Fibroblast of mammary gland (primary cell): ENCODE measurements around the gene KCNQ1OT1.

ENCODE experiments used
- DNase-seq: peaks from one replicate; pipeline ENCODE4 v3.0.0-alpha.2; 2010; ENCODE audit warnings: low read depth
- H3K4me3 ChIP-seq: 2 replicates; pipeline ENCODE4 v1.5.1; 2011; ENCODE audit warnings: low read depth, mild to moderate bottlenecking, low read length, moderate library complexity; ENCODE audit not compliant: control insufficient read depth
- TF ChIP-seq, protein P1 (sequence below): conservative IDR thresholded peaks from 2 replicates; pipeline ENCODE4 v1.5.1; 2011; ENCODE audit warnings: low read depth, low read length, inconsistent platforms; ENCODE audit not compliant: control insufficient read depth, insufficient read depth

The KCNQ1OT1 gene

DNA sequence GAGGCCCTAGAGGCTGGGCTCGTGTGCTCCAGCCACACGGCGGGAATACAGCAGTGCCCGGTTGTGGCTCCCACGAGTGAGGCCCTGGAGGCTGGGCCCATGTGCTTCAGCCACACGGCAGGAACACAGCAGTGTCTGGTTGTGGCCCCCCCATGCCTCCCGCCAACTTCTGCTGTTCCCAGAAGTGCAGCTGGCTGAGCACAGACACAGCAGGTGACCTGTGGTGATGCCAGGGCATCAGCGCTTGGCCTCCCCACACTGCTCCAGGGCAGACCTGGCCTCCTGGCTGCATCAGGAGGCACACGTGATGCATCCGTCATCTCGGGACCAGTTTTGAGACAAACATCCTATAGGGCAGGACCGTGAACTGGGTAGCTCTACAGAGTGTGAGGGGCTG is 110.3 kb downstream of the KCNQ1OT1 start:
- no peak overlapping the region for H3K4me3 ChIP-seq
- TF ChIP-seq, protein P1, sequence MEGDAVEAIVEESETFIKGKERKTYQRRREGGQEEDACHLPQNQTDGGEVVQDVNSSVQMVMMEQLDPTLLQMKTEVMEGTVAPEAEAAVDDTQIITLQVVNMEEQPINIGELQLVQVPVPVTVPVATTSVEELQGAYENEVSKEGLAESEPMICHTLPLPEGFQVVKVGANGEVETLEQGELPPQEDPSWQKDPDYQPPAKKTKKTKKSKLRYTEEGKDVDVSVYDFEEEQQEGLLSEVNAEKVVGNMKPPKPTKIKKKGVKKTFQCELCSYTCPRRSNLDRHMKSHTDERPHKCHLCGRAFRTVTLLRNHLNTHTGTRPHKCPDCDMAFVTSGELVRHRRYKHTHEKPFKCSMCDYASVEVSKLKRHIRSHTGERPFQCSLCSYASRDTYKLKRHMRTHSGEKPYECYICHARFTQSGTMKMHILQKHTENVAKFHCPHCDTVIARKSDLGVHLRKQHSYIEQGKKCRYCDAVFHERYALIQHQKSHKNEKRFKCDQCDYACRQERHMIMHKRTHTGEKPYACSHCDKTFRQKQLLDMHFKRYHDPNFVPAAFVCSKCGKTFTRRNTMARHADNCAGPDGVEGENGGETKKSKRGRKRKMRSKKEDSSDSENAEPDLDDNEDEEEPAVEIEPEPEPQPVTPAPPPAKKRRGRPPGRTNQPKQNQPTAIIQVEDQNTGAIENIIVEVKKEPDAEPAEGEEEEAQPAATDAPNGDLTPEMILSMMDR = no peak

GRCh38 chr11:2588809-2589537 is 110.8 kb downstream of the KCNQ1OT1 start:
- no peak for DNase-seq
- no peak overlapping the region for H3K4me3 ChIP-seq
- TF ChIP-seq, protein P1 = no peak

More for the DNA sequence above, 110.3 kb downstream of the KCNQ1OT1 start:
- no peak for DNase-seq

DNA sequence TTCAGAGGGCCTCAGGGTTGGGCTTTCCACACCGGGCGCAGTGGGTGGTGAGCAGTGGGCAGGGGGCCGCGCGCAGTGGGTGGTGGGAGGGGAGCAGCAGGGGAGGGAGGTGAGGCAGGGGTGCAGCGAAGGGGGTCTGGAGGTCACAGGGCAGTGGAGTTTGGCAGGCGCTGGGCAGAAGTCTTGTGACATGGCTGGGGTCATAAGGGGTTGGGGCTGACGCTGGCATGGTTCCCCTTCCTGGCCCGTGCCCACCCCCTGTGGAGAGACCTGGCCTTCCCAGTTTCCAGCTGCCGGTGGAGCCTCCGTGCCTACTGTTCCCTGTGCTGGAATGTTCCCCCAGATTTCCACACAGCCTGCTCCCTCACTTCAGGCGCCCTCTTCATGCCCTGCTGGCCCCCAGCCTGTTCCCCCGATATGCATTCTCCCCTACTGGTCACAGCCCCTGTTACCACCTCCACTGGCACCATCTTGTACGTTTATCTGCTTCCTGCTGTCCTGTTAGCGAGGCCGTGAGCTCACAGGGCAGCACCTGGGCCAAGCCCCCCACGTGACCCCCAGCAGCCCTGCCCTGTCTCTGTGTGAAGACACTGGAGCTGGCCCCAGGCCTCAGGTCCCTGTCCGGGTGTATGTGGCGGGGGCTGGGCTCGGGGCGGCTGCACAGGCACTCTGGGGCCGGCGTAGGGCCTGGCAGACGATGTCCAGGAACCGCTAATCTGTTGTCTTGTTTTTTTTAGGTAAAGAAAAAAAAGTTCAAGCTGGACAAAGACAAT is 111.6 kb downstream of the KCNQ1OT1 start:
- H3K4me3 ChIP-seq = no peak overlapping the region
- no peak for DNase-seq
- TF ChIP-seq, protein P1 = no peak

DNA sequence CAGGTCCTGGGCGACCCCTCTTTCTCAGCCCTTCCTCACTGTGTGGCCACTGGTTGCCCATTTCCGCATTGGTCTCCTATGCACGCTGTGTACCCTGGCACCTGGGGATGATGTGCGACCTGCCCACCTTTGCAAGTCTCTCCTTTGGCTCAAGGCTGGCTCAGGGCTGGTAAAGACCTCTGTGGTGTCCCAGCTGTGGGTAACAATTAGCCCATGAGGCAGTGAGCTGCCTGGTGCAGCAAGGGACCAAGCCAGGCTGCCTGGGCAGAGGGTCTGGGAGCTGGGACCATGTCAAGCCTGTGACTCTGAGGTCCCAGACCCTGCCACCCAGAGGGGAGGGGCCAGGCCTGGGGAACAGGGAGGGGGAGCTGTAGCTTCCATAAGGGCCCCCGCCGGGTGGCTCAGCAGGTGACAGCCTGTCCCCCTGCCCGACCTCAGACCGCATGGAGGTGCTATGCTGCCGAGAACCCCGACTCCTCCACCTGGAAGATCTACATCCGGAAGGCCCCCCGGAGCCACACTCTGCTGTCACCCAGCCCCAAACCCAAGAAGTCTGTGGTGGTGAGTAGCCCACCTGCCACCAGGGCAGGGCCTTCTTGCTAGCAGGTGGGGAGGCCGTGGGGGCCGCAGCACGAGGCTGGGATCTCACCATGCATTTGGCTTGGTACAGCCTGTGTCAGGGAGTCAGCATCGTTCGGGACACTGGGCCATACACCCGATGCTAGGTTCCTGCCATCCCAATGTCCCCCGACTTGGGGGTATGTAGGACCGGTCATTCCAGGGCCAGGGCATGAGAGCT is 112.5 kb downstream of the KCNQ1OT1 start:
- TF ChIP-seq, protein P1 = no peak
- H3K4me3 ChIP-seq = no peak overlapping the region
- no peak for DNase-seq

GRCh38 chr11:2586793-2587131 is 113.0 kb downstream of the KCNQ1OT1 start:
- TF ChIP-seq, protein P1 = no peak
- H3K4me3 ChIP-seq = no peak overlapping the region
- DNase-seq = no peak

DNA sequence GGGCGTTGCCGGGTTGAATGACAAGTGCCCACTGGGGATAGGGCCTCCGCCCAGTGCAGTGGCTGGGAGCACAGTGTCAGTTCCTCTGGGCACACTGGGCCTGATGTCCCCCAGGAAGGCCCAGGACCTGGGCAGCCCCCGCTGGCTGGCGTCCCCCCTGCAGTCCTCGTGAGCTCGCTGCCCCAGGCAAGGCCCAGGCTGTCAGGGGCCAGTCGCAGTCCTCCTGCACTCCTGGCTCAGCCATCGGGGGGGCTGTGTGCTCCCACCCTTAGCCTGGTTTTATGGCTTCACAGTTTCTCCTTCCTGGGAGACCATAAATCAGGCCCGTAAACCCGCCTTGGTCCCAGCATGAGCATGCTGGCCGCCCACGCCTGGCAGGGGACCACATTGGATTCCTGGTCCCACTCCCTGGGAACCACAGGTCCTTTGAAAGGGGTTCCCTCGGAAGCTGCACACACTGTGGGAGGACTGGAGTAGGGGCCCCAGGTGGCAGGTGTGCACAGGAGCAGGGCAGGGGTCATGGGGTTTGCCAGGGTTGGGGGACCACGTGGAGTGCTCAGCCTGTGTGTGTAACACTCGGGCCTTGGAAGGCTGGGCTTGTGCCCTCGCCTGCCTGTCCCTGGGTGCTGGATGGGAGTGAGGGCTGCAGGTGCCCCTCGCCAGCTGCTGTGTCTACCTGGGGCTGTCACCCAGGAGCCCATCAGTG is 113.6 kb downstream of the KCNQ1OT1 start:
- DNase-seq = no peak
- no peak overlapping the region for H3K4me3 ChIP-seq
- TF ChIP-seq, protein P1 = no peak
